PC-9 (cell line): Measurements from ENCODE around the gene IDNK. TPM values are rescaled to one million over a fixed set of nuclear protein-coding genes. Genes with fewer than 3 reads are reported as not detected.

Experiments used
- BruUV-seq: library from RNA; stranded (reverse); fragments of 400-500 nt; replicated peaks from 2 replicates; lab custom pipeline; 2021; lab: Mats Ljungman, UMichigan
- CTCF ChIA-PET: fragments of 300-600 bp; sonication (Branson Sonifier 250); formaldehyde crosslinking; loops from one replicate; lab custom pipeline; 2022; ENCODE audit warnings: antibody characterized with exemption; lab: Charles Lee
- POLR2A ChIA-PET: fragments of 300-600 bp; sonication (Branson Sonifier 250); formaldehyde crosslinking; loops from one replicate; lab custom pipeline; 2022; ENCODE audit warnings: antibody characterized with exemption; ENCODE audit not compliant: unreplicated experiment; lab: Charles Lee
- DNase-seq, 2 experiments: peaks; one replicate each; pipeline versions ENCODE4 v3.0.0 to v3.0.0-alpha.2; 2015 to 2022; ENCODE audit warnings: mixed read lengths in 1 of 2
- H2AFZ ChIP-seq: fragments of 200-600 bp; sonication (generic); 2 replicates; pipeline ENCODE4 v1.8.1; 2017; ENCODE audit warnings: antibody characterized with exemption
- H3F3A ChIP-seq: fragments of 200-600 bp; sonication (generic); 2 replicates; pipeline ENCODE4 v1.8.1; 2017; ENCODE audit warnings: antibody characterized with exemption, mild to moderate bottlenecking, low read depth; ENCODE audit not compliant: insufficient read depth
- H3K27ac ChIP-seq: fragments of 200-600 bp; sonication (generic); 2 replicates; pipeline ENCODE4 v1.6.1; 2016; ENCODE audit warnings: mixed run types
- H3K27me3 ChIP-seq: fragments of 200-600 bp; sonication (generic); 2 replicates; pipeline ENCODE4 v1.6.1; 2016; ENCODE audit warnings: low read depth, mixed run types; ENCODE audit not compliant: insufficient read depth
- H3K36me3 ChIP-seq: fragments of 200-600 bp; sonication (generic); 2 replicates; pipeline ENCODE4 v1.6.1; 2016; ENCODE audit warnings: low read depth, mixed run types
- H3K4me1 ChIP-seq: fragments of 200-600 bp; sonication (generic); replicated peaks from 2 replicates; pipeline ENCODE4 v1.6.1; 2016; ENCODE audit warnings: mixed run types; ENCODE audit not compliant: insufficient read depth
- H3K4me2 ChIP-seq: fragments of 200-600 bp; sonication (generic); 2 replicates; pipeline ENCODE4 v1.6.1; 2017; ENCODE audit warnings: mixed run types
- H3K4me3 ChIP-seq: fragments of 200-600 bp; sonication (generic); 2 replicates; pipeline ENCODE4 v1.6.1; 2016; ENCODE audit warnings: mixed run types
- H3K79me2 ChIP-seq: fragments of 200-600 bp; sonication (generic); 2 replicates; pipeline ENCODE4 v1.6.1; 2017; ENCODE audit warnings: low read depth, mixed run types
- H3K9me2 ChIP-seq: fragments of 200-600 bp; sonication (generic); 2 replicates; pipeline ENCODE4 v1.8.1; 2017; ENCODE audit warnings: mild to moderate bottlenecking; ENCODE audit not compliant: insufficient read depth
- H3K9me3 ChIP-seq: fragments of 200-600 bp; sonication (generic); 2 replicates; pipeline ENCODE4 v1.8.1; 2016; ENCODE audit warnings: low read depth; ENCODE audit not compliant: insufficient read depth
- H4K20me1 ChIP-seq: fragments of 200-600 bp; sonication (generic); 2 replicates; pipeline ENCODE4 v1.8.1; 2017; ENCODE audit not compliant: insufficient read depth
- EZH2 ChIP-seq: fragments of 200-600 bp; sonication (generic); IDR thresholded peaks from 2 replicates; pipeline ENCODE4 v1.8.0; 2017; ENCODE audit warnings: antibody characterized with exemption, low read depth
- intact Hi-C: fragments of 100-400 bp; cut with micrococcal nuclease; formaldehyde crosslinking; loops from one replicate; pipeline ENCODE4 v1.10.0; 2022; ENCODE audit not compliant: unreplicated experiment
- total RNA-seq: library from RNA; stranded (reverse); gene quantifications from 2 replicates; pipeline ENCODE4 v1.2.3, GENCODE V29; 2021
- TF ChIP-seq, protein P1 (sequence below): fragments of 200-600 bp; sonication (generic); conservative IDR thresholded peaks from 2 replicates; pipeline ENCODE4 v1.6.1; 2017; ENCODE audit warnings: mixed run types, antibody characterized with exemption, mild to moderate bottlenecking, moderate library complexity

The IDNK gene
- total RNA-seq, 1 experiment from 2014 or later: 1.7 TPM

DNA sequence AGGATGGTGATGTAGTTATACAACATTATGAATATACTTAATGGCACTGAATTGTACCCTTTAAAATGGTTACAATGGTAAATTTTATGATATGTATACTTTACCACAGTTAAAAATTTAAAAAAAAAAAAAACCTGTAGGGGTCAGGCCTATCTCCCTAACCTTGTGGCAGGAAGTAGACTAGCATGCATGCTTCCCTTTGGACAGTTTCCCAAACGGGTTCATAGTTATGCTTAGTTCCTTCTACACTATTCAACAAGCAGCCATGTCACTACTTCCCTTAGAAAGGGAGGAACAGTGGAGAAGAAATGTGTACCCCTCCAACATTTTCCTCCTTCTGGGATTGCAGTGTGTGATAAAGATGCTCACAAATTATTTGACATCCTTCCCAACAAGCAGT is 32.5 kb downstream of the IDNK start:
- BruUV-seq: no TSS peak
- no peak overlapping the region for H2AFZ ChIP-seq
- no peak overlapping the region for H3K4me3 ChIP-seq
- H3K9me2 ChIP-seq: no peaks in the 10 kb centered on the region
- H3K27me3 ChIP-seq: no peaks in the 10 kb centered on the region
- TF ChIP-seq EZH2: no peak
- TF ChIP-seq, protein P1, sequence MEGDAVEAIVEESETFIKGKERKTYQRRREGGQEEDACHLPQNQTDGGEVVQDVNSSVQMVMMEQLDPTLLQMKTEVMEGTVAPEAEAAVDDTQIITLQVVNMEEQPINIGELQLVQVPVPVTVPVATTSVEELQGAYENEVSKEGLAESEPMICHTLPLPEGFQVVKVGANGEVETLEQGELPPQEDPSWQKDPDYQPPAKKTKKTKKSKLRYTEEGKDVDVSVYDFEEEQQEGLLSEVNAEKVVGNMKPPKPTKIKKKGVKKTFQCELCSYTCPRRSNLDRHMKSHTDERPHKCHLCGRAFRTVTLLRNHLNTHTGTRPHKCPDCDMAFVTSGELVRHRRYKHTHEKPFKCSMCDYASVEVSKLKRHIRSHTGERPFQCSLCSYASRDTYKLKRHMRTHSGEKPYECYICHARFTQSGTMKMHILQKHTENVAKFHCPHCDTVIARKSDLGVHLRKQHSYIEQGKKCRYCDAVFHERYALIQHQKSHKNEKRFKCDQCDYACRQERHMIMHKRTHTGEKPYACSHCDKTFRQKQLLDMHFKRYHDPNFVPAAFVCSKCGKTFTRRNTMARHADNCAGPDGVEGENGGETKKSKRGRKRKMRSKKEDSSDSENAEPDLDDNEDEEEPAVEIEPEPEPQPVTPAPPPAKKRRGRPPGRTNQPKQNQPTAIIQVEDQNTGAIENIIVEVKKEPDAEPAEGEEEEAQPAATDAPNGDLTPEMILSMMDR: no peak
- DNase-seq: no peak
- 0 out of 2 replicates have a peak, but pooled peaks cover 4% of the 10 kb centered on the region for H4K20me1 ChIP-seq
- no peak overlapping the region for H3K27ac ChIP-seq
- POLR2A ChIA-PET: no interaction called here
- no peaks in the 10 kb centered on the region for H3K79me2 ChIP-seq
- H3K4me1 ChIP-seq: no peaks in the 10 kb centered on the region
- CTCF ChIA-PET: no interaction called here
- peaks cover 23% of the 10 kb centered on the region for H3K36me3 ChIP-seq
- H3K4me2 ChIP-seq: no peak overlapping the region
- intact Hi-C loops: no loop called here
- H3F3A ChIP-seq: no peaks in the 10 kb centered on the region; the same call in 1 of the 2 replicates
- no peaks in the 10 kb centered on the region for H3K9me3 ChIP-seq

DNA sequence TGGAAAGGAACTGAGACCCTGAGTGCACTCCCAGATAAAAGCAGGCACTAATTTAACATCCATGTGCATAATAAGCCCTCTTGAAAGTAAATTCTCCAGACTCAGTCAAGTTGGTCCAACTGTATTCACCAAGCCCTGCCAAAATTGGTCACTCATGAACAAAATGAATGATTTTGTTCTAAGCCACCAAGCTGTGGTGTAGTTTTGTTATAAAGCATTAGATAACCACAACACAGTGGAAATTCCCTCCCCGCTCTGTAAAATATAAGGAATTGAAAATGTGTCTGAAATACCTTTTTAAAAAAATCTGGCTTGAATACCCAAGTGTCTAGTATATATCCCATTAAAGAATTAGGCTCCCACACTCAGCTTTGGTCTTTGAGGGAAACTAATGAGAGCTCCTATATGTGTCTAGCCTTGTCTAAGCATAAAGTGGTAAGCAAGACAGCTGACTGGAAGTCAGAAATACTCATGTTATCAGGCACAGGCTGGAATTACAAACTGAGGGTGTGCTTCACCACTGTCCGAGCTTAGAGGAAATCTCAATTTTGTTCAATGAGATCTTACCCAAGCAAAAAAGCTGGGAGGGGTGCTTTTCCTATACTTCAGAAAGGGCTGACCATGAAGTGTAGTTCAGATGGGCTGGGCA is 33.2 kb downstream of the IDNK start:
- Histone ChIP-seq H3K4me2 (no peak overlapping the region), H3K36me3 (peaks cover 30% of the 10 kb centered on the region), H3K27me3 (no peaks in the 10 kb centered on the region), H2AFZ (no peak overlapping the region), H3K79me2 (no peaks in the 10 kb centered on the region), H3K9me2 (no peaks in the 10 kb centered on the region), H3F3A (no peaks in the 10 kb centered on the region; the same call in 1 of the 2 replicates), H4K20me1 (0 out of 2 replicates have a peak, but pooled peaks cover 4% of the 10 kb centered on the region), H3K27ac (no peak overlapping the region), H3K9me3 (no peaks in the 10 kb centered on the region), H3K4me3 (no peak overlapping the region), H3K4me1 (no peaks in the 10 kb centered on the region)
- ChIA-PET POLR2A (no interaction called here), CTCF (interaction anchor here (0.5 kb wide), 1 partner anchor 65 kb away, joined by 3 read pairs; no protein-coding TSS in a partner anchor)
- TF ChIP-seq, protein P1: no peak
- TF ChIP-seq EZH2: no peak
- intact Hi-C loops: no loop called here
- no TSS peak for BruUV-seq
- no peak for DNase-seq

DNA sequence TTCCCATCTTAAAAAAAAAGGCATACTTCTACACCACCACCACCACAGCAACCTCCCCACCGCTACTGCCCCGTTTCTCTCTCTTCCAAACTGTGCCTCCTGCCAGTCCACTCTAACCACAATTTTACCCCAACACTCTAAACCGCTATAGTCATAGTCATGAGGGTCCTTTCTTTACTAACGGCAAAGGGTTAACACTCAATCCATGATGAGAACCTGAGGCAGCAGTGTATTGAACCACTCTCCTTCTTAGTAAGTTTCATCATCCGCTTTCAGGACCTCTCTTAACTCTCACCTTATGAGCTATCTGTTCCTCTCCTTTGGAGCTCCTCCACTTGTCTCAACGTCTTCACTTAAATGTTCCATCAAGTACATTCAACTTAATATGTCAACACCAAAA is 34.0 kb downstream of the IDNK start:
- no peak for TF ChIP-seq EZH2
- TF ChIP-seq, protein P1: no peak
- H3F3A ChIP-seq: no peaks in the 10 kb centered on the region; the same call in 1 of the 2 replicates
- BruUV-seq: no TSS peak
- H3K27ac ChIP-seq: no peak overlapping the region
- H3K4me1 ChIP-seq: no peaks in the 10 kb centered on the region
- H2AFZ ChIP-seq: no peak overlapping the region
- intact Hi-C loops: no loop called here
- H3K27me3 ChIP-seq: no peaks in the 10 kb centered on the region
- no peaks in the 10 kb centered on the region for H3K9me2 ChIP-seq
- peaks cover 8% of the 10 kb centered on the region; the same call in 1 of the 2 replicates for H4K20me1 ChIP-seq
- H3K79me2 ChIP-seq: 0 out of 2 replicates have a peak, but pooled peaks cover 3% of the 10 kb centered on the region
- H3K9me3 ChIP-seq: no peaks in the 10 kb centered on the region
- no peak for DNase-seq
- peaks cover 38% of the 10 kb centered on the region for H3K36me3 ChIP-seq
- ChIA-PET POLR2A (no interaction called here), CTCF (no interaction called here)
- H3K4me2 ChIP-seq: no peak overlapping the region
- no peak overlapping the region for H3K4me3 ChIP-seq
